Type B pancreatic cell (in vitro differentiated cells): ENCODE data around the gene CACNA1C. TPM values are rescaled to one million over a fixed set of nuclear protein-coding genes. Genes with fewer than 3 reads are reported as not detected.

ENCODE experiments used
- DNase-seq: peaks from one replicate; pipeline ENCODE4 v3.0.0; 2021; ENCODE audit warnings: mixed read lengths; ENCODE audit not compliant: unreplicated experiment; ENCODE audit errors: extremely low spot score
- H3K27ac Mint-ChIP-seq: 2 replicates; pipeline ENCODE4 v1.8.0; 2021; ENCODE audit warnings: mild to moderate bottlenecking, mixed read lengths
- H3K27me3 Mint-ChIP-seq: 2 replicates; pipeline ENCODE4 v1.8.0; 2021; ENCODE audit warnings: mixed read lengths
- H3K36me3 Mint-ChIP-seq: 2 replicates; pipeline ENCODE4 v1.8.0; 2021; ENCODE audit warnings: mixed read lengths
- H3K4me1 Mint-ChIP-seq: one replicate; pipeline ENCODE4 v1.8.0; 2021; ENCODE audit warnings: mixed read lengths; ENCODE audit not compliant: unreplicated experiment
- H3K4me3 Mint-ChIP-seq: 2 replicates; pipeline ENCODE4 v1.8.0; 2021; ENCODE audit warnings: mild to moderate bottlenecking, mixed read lengths
- H3K9me3 Mint-ChIP-seq: 2 replicates; pipeline ENCODE4 v1.8.0; 2021; ENCODE audit warnings: mixed read lengths
- CTCF ChIP-seq: fragments of 200-600 bp; sonication (generic); conservative IDR thresholded peaks from 2 replicates; pipeline ENCODE4 v1.5.0; 2021; ENCODE audit warnings: antibody characterized with exemption, mild to moderate bottlenecking
- total RNA-seq: library from RNA; stranded (reverse); gene quantifications from 2 replicates; pipeline ENCODE4 v1.2.1, GENCODE V29; 2021; ENCODE audit warnings: low replicate concordance

Gene CACNA1C
- total RNA-seq, 1 donor from 2014 or later = 14.3 TPM

- peaks cover 19% of the 10 kb centered on the region for H3K36me3 Mint-ChIP-seq
- DNase-seq = no peak
- H3K27me3 Mint-ChIP-seq = peaks cover 24% of the 10 kb centered on the region
- no peaks in the 10 kb centered on the region for H3K4me1 Mint-ChIP-seq
- peaks cover 4% of the 10 kb centered on the region for H3K9me3 Mint-ChIP-seq
- H3K27ac Mint-ChIP-seq = no peak overlapping the region
- no peak for TF ChIP-seq CTCF
- H3K4me3 Mint-ChIP-seq = no peak overlapping the region
Observed at GRCh38 chr12:2144951-2145350, 92.2 kb downstream of the CACNA1C start.

GRCh38 chr12:2145433-2145998 is 92.7 kb downstream of the CACNA1C start:
- H3K9me3 Mint-ChIP-seq = peaks cover 4% of the 10 kb centered on the region
- TF ChIP-seq CTCF = no peak
- H3K4me3 Mint-ChIP-seq = no peak overlapping the region
- no peak for DNase-seq
- H3K27me3 Mint-ChIP-seq = peaks cover 22% of the 10 kb centered on the region
- no peak overlapping the region for H3K27ac Mint-ChIP-seq
- peaks cover 15% of the 10 kb centered on the region for H3K36me3 Mint-ChIP-seq
- no peaks in the 10 kb centered on the region for H3K4me1 Mint-ChIP-seq

GRCh38 chr12:2147335-2147734 is 94.5 kb downstream of the CACNA1C start:
- no peak overlapping the region for H3K27ac Mint-ChIP-seq
- TF ChIP-seq CTCF = no peak
- H3K4me3 Mint-ChIP-seq = no peak overlapping the region
- peaks cover 4% of the 10 kb centered on the region for H3K9me3 Mint-ChIP-seq
- H3K27me3 Mint-ChIP-seq = peaks cover 20% of the 10 kb centered on the region
- H3K36me3 Mint-ChIP-seq = peaks cover 13% of the 10 kb centered on the region
- no peak for DNase-seq
- H3K4me1 Mint-ChIP-seq = no peaks in the 10 kb centered on the region

- Mint-ChIP-seq H3K27ac (no peak overlapping the region), H3K4me1 (peaks cover 7% of the 10 kb centered on the region), H3K36me3 (peaks cover 12% of the 10 kb centered on the region), H3K4me3 (no peak overlapping the region), H3K27me3 (peaks cover 21% of the 10 kb centered on the region), H3K9me3 (peaks cover 4% of the 10 kb centered on the region)
- no peak for DNase-seq
- TF ChIP-seq CTCF = no peak
Observed at GRCh38 chr12:2149091-2149490, 96.3 kb downstream of the CACNA1C start.

- Mint-ChIP-seq H3K36me3 (peaks cover 12% of the 10 kb centered on the region), H3K4me3 (no peak overlapping the region), H3K4me1 (peaks cover 8% of the 10 kb centered on the region), H3K27me3 (peaks cover 16% of the 10 kb centered on the region), H3K27ac (no peak overlapping the region), H3K9me3 (peaks cover 4% of the 10 kb centered on the region)
- no peak for DNase-seq
- TF ChIP-seq CTCF = no peak
Observed at GRCh38 chr12:2150833-2151232, 98.0 kb downstream of the CACNA1C start.

GRCh38 chr12:2151391-2151790 is 98.6 kb downstream of the CACNA1C start:
- Mint-ChIP-seq H3K4me1 (peaks cover 8% of the 10 kb centered on the region), H3K27me3 (peaks cover 16% of the 10 kb centered on the region), H3K36me3 (peaks cover 12% of the 10 kb centered on the region), H3K4me3 (no peak overlapping the region), H3K9me3 (peaks cover 4% of the 10 kb centered on the region), H3K27ac (no peak overlapping the region)
- no peak for DNase-seq
- TF ChIP-seq CTCF = no peak
